ENCODE data around the gene ESRRA. TPM values are rescaled to one million over a fixed set of nuclear protein-coding genes. Genes with fewer than 3 reads are reported as not detected.
A peak's percentile ranks its signal among the peaks of the same experiment; 100 is the strongest.
"Not testable (repeated sequence)": the region's sequence is repeated elsewhere in the genome, so short reads cannot be mapped to it uniquely, and the experiment has no call there.

Gene ESRRA
- total and polyA plus RNA-seq, 2 experiments from 2014 or later = 48.8 to 77.0 TPM

DNA sequence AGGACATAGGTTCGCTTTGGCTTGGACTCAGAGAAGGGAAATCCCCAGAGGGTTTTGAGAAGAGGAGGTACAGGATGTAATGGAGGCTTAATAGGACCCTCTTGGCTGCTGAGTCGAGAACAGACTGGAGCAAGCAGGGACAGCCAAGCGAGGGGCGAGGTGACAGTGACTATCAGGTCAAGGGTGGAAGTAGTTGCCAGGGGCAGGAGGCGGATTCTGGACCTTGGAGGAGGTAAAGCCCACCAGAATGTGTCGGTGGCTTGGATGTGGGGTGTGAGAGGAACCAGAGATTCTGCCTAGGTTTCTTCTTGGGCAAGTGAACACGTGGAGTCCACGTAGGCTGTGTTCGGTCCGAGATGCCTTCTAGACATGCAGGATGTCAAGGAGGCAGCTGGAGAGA, 7.6 kb downstream of the ESRRA start:
- H3K9me3 ChIP-seq (ENCODE audit: low read depth) = no peaks in the 10 kb centered on the region
- no peak for DNase-seq (ENCODE audit: low read depth in 1 of 2, low spot score in 1 of 2)
- H3K36me3 ChIP-seq = peaks cover 5% of the 10 kb centered on the region
- TF ChIP-seq, protein P1, sequence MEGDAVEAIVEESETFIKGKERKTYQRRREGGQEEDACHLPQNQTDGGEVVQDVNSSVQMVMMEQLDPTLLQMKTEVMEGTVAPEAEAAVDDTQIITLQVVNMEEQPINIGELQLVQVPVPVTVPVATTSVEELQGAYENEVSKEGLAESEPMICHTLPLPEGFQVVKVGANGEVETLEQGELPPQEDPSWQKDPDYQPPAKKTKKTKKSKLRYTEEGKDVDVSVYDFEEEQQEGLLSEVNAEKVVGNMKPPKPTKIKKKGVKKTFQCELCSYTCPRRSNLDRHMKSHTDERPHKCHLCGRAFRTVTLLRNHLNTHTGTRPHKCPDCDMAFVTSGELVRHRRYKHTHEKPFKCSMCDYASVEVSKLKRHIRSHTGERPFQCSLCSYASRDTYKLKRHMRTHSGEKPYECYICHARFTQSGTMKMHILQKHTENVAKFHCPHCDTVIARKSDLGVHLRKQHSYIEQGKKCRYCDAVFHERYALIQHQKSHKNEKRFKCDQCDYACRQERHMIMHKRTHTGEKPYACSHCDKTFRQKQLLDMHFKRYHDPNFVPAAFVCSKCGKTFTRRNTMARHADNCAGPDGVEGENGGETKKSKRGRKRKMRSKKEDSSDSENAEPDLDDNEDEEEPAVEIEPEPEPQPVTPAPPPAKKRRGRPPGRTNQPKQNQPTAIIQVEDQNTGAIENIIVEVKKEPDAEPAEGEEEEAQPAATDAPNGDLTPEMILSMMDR (IDR thresholded peaks at IDR 0.05; ENCODE audit: low read depth, low read length) = no peak
- H3K4me1 ChIP-seq (ENCODE audit: low read depth) = no peaks in the 10 kb centered on the region
- no peak overlapping the region for H3K27ac ChIP-seq
- no peaks in the 10 kb centered on the region for H3K27me3 ChIP-seq
- no peak overlapping the region for H3K4me3 ChIP-seq

DNA sequence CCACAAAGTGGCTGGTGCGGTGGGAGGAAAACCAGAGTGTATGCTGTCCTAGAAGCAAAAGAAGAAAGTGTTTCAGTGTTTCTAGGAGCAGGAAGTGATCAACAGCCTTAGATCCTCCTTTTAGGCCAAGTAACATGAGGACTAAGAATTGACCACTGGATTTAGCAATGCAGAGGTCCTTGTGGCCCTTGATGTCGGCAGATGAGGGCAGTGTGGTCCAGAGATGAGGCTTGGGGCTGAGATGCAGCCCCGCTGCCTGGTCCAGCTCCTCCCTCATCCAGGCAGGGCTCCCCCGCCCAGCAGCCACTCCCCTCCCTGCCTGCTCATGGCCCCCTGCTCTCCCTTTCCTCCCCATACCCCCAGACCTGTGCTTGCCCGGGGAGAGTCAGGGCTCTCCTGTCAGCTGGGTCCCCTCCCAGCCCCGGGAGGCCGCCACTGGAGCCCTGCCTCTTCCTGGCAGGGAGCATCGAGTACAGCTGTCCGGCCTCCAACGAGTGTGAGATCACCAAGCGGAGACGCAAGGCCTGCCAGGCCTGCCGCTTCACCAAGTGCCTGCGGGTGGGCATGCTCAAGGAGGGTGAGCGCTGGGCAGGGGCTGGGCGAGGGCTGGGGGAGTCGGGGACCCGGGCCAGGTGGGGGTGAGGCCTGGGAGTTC, 8.3 kb downstream of the ESRRA start:
- DNase-seq (ENCODE audit: low read depth in 1 of 2, low spot score in 1 of 2) = peak in 1 of 2 donors; percentile 42
- no peak overlapping the region for H3K4me3 ChIP-seq
- H3K9me3 ChIP-seq (ENCODE audit: low read depth) = no peaks in the 10 kb centered on the region
- H3K27me3 ChIP-seq = no peaks in the 10 kb centered on the region
- no peaks in the 10 kb centered on the region for H3K4me1 ChIP-seq (ENCODE audit: low read depth)
- TF ChIP-seq, protein P1 (IDR thresholded peaks at IDR 0.05; ENCODE audit: low read depth, low read length) = no peak
- peaks cover 5% of the 10 kb centered on the region for H3K36me3 ChIP-seq
- no peak overlapping the region for H3K27ac ChIP-seq

DNA sequence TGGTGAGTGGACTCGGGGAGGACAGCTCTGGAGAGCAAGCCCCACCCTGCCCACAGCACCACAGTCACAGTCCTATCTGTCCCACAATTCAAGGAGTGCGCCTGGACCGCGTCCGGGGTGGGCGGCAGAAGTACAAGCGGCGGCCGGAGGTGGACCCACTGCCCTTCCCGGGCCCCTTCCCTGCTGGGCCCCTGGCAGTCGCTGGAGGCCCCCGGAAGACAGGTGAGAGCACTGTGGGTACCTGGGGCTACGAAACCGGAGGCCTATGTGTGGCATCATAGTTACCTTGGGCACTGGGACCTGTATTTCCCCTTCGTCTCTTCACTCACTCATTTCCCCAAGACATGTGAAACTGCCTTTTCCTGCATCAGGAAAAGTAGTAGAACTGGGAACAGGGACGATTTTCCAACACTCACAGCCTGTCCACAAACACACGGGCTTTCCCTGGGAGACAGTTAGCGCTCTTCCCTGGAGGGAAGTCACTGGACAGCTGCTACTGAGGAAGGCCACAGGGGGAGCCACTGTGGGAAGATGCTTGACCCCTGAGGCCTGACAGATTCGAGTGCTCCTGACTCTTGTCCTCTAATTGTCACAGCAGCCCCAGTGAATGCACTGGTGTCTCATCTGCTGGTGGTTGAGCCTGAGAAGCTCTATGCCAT, 9.0 kb downstream of the ESRRA start:
- H3K4me1 ChIP-seq (ENCODE audit: low read depth) = peaks cover 5% of the 10 kb centered on the region
- H3K4me3 ChIP-seq = no peak overlapping the region
- H3K27me3 ChIP-seq = no peaks in the 10 kb centered on the region
- no peaks in the 10 kb centered on the region for H3K9me3 ChIP-seq (ENCODE audit: low read depth)
- no peak for DNase-seq (ENCODE audit: low read depth in 1 of 2, low spot score in 1 of 2)
- H3K27ac ChIP-seq = no peak overlapping the region
- TF ChIP-seq, protein P1 (IDR thresholded peaks at IDR 0.05; ENCODE audit: low read depth, low read length) = peak; percentile 19
- H3K36me3 ChIP-seq = peaks cover 5% of the 10 kb centered on the region

DNA sequence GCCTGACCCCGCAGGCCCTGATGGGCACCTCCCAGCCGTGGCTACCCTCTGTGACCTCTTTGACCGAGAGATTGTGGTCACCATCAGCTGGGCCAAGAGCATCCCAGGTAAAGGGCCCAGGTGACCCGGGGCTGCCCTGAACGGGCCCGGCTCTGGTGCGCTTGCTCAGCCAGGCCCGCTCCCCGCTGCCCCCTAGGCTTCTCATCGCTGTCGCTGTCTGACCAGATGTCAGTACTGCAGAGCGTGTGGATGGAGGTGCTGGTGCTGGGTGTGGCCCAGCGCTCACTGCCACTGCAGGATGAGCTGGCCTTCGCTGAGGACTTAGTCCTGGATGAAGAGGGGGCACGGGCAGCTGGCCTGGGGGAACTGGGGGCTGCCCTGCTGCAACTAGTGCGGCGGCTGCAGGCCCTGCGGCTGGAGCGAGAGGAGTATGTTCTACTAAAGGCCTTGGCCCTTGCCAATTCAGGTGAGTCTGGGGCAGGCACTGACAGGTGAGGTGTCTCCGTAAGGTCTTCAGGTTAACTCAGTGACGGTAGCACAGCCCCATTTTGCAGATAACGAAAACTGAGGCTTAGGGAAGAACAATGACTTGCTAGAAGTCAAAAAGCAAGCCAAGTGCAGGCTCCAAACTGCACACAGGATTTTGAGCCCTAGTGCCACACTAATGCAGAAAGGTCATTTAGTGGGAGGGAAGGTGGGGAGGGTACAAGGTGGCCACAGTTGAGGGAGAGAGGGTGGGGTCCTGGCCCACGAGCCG, 9.7 kb downstream of the ESRRA start:
- H3K36me3 ChIP-seq = peaks cover 5% of the 10 kb centered on the region
- no peaks in the 10 kb centered on the region for H3K9me3 ChIP-seq (ENCODE audit: low read depth)
- H3K4me3 ChIP-seq = no peak overlapping the region
- TF ChIP-seq, protein P1 (IDR thresholded peaks at IDR 0.05; ENCODE audit: low read depth, low read length) = no peak
- H3K27ac ChIP-seq = no peak overlapping the region
- no peak for DNase-seq (ENCODE audit: low read depth in 1 of 2, low spot score in 1 of 2)
- no peaks in the 10 kb centered on the region for H3K27me3 ChIP-seq
- peaks cover 6% of the 10 kb centered on the region for H3K4me1 ChIP-seq (ENCODE audit: low read depth)

DNA sequence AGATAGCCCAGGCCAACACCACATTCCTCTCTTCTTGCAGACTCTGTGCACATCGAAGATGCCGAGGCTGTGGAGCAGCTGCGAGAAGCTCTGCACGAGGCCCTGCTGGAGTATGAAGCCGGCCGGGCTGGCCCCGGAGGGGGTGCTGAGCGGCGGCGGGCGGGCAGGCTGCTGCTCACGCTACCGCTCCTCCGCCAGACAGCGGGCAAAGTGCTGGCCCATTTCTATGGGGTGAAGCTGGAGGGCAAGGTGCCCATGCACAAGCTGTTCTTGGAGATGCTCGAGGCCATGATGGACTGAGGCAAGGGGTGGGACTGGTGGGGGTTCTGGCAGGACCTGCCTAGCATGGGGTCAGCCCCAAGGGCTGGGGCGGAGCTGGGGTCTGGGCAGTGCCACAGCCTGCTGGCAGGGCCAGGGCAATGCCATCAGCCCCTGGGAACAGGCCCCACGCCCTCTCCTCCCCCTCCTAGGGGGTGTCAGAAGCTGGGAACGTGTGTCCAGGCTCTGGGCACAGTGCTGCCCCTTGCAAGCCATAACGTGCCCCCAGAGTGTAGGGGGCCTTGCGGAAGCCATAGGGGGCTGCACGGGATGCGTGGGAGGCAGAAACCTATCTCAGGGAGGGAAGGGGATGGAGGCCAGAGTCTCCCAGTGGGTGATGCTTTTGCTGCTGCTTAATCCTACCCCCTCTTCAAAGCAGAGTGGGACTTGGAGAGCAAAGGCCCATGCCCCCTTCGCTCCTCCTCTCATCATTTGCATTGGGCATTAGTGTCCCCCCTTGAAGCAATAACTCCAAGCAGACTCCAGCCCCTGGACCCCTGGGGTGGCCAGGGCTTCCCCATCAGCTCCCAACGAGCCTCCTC, 10.6 kb downstream of the ESRRA start:
- H3K27ac ChIP-seq = peak overlapping the region; percentile 95
- H3K4me3 ChIP-seq = peak overlapping the region; percentile 60

More for the DNA sequence above, 10.6 kb downstream of the ESRRA start:
- not testable (repeated sequence) for H3K4me1 ChIP-seq (ENCODE audit: low read depth); H3K9me3 ChIP-seq (ENCODE audit: low read depth); DNase-seq (ENCODE audit: low read depth in 1 of 2, low spot score in 1 of 2); H3K27me3 ChIP-seq; H3K36me3 ChIP-seq

All from cardiac muscle cell (in vitro differentiated cells and primary cell).